Measurements from ENCODE around the gene BCKDHB. TPM values are rescaled to one million over a fixed set of nuclear protein-coding genes. Genes with fewer than 3 reads are reported as not detected.

BCKDHB gene
- total RNA-seq, 1 experiment from 2014 or later, result 29.7 TPM

GRCh38 chr6:80126657-80127345 is 20.3 kb downstream of the BCKDHB start:
- POLR2A ChIA-PET, result no interaction called here
- H3K4me3 Mint-ChIP-seq (ENCODE audit: unreplicated experiment), result no peak overlapping the region
- no peaks in the 10 kb centered on the region for H3K27me3 Mint-ChIP-seq (ENCODE audit: insufficient read depth, unreplicated experiment)
- no peak for TF ChIP-seq CTCF (IDR thresholded peaks at IDR 0.05; ENCODE audit: insufficient read depth in 1 of 2, low read depth in 1 of 2, low read length in 1 of 2, severe bottlenecking in 1 of 2, unreplicated experiment in 1 of 2)
- H3K36me3 ChIP-seq (ENCODE audit: control insufficient read depth, insufficient read depth, low read length), result no peaks in the 10 kb centered on the region
- H3K9me3 Mint-ChIP-seq (ENCODE audit: unreplicated experiment), result peaks cover 16% of the 10 kb centered on the region
- peaks cover 15% of the 10 kb centered on the region for H3K36me3 Mint-ChIP-seq (ENCODE audit: insufficient read depth, unreplicated experiment)
- peaks cover 35% of the 10 kb centered on the region for H3K4me1 ChIP-seq
- BruUV-seq (replicated peaks), result no TSS peak
- intact Hi-C loops (cut with micrococcal nuclease; ENCODE audit: unreplicated experiment), result loop anchor here (1.0 kb wide), 1 partner anchor 20 kb away; the partner anchor contains the start of gene BCKDHB
- CTCF ChIA-PET, result no interaction called here
- peak overlapping the region; percentile 54 for H3K27ac Mint-ChIP-seq (ENCODE audit: unreplicated experiment)
- H3K4me3 ChIP-seq (ENCODE audit: low read depth, low read length), result no peak overlapping the region
- no peaks in the 10 kb centered on the region; the same call in 1 of the 2 replicates for H3K9me3 ChIP-seq
- H3K4me1 Mint-ChIP-seq (ENCODE audit: low read depth, unreplicated experiment), result peaks cover 31% of the 10 kb centered on the region
- no peaks in the 10 kb centered on the region for H3K27me3 ChIP-seq (replicated peaks; ENCODE audit: control insufficient read depth, insufficient read depth, low read length)
- DNase-seq, result peak; percentile 12 to 35

- H3K27ac Mint-ChIP-seq (ENCODE audit: unreplicated experiment), result no peak overlapping the region
- H3K4me3 Mint-ChIP-seq (ENCODE audit: unreplicated experiment), result no peak overlapping the region
- H3K4me1 ChIP-seq, result peaks cover 29% of the 10 kb centered on the region
- no peak overlapping the region for H3K4me3 ChIP-seq (ENCODE audit: low read depth, low read length)
- no peak for TF ChIP-seq CTCF (IDR thresholded peaks at IDR 0.05; ENCODE audit: insufficient read depth in 1 of 2, low read depth in 1 of 2, low read length in 1 of 2, severe bottlenecking in 1 of 2, unreplicated experiment in 1 of 2)
- no peaks in the 10 kb centered on the region for H3K27me3 Mint-ChIP-seq (ENCODE audit: insufficient read depth, unreplicated experiment)
- intact Hi-C loops (cut with micrococcal nuclease; ENCODE audit: unreplicated experiment), result no loop called here
- H3K27me3 ChIP-seq (replicated peaks; ENCODE audit: control insufficient read depth, insufficient read depth, low read length), result no peaks in the 10 kb centered on the region
- peaks cover 14% of the 10 kb centered on the region for H3K36me3 Mint-ChIP-seq (ENCODE audit: insufficient read depth, unreplicated experiment)
- ChIA-PET CTCF (no interaction called here), POLR2A (no interaction called here)
- peaks cover 27% of the 10 kb centered on the region for H3K4me1 Mint-ChIP-seq (ENCODE audit: low read depth, unreplicated experiment)
- H3K36me3 ChIP-seq (ENCODE audit: control insufficient read depth, insufficient read depth, low read length), result no peaks in the 10 kb centered on the region
- no TSS peak for BruUV-seq (replicated peaks)
- no peak for DNase-seq
- no peaks in the 10 kb centered on the region for H3K9me3 ChIP-seq
- no peaks in the 10 kb centered on the region for H3K9me3 Mint-ChIP-seq (ENCODE audit: unreplicated experiment)
These were observed 23.0 kb downstream of the BCKDHB start for GRCh38 chr6:80129485-80129884.

GRCh38 chr6:80133020-80133419 is 26.5 kb downstream of the BCKDHB start:
- POLR2A ChIA-PET, result no interaction called here
- Histone ChIP-seq H3K4me1 (peaks cover 8% of the 10 kb centered on the region), H3K4me3 (ENCODE audit: low read depth, low read length) (no peak overlapping the region), H3K36me3 (ENCODE audit: control insufficient read depth, insufficient read depth, low read length) (no peaks in the 10 kb centered on the region), H3K27me3 (replicated peaks; ENCODE audit: control insufficient read depth, insufficient read depth, low read length) (no peaks in the 10 kb centered on the region), H3K9me3 (no peaks in the 10 kb centered on the region)
- intact Hi-C loops (cut with micrococcal nuclease; ENCODE audit: unreplicated experiment), result loop anchor here (5.0 to 10.0 kb wide), 2 partner anchors 79 to 202 kb away; no protein-coding TSS in a partner anchor
- Mint-ChIP-seq H3K4me3 (ENCODE audit: unreplicated experiment) (no peak overlapping the region), H3K27me3 (ENCODE audit: insufficient read depth, unreplicated experiment) (no peaks in the 10 kb centered on the region), H3K4me1 (ENCODE audit: low read depth, unreplicated experiment) (peaks cover 11% of the 10 kb centered on the region), H3K9me3 (ENCODE audit: unreplicated experiment) (no peaks in the 10 kb centered on the region), H3K27ac (ENCODE audit: unreplicated experiment) (peak overlapping the region; percentile 20), H3K36me3 (ENCODE audit: insufficient read depth, unreplicated experiment) (peaks cover 14% of the 10 kb centered on the region)
- no TSS peak for BruUV-seq (replicated peaks)
- peak in 1 of 2 experiments; percentile 12 for DNase-seq
- CTCF ChIA-PET, result no interaction called here
- TF ChIP-seq CTCF (IDR thresholded peaks at IDR 0.05; ENCODE audit: insufficient read depth in 1 of 2, low read depth in 1 of 2, low read length in 1 of 2, severe bottlenecking in 1 of 2, unreplicated experiment in 1 of 2), result peak in 1 of 2 experiments; percentile 10

Measured in Caco-2 (cell line).